Transverse colon (tissue), 4 donors: ENCODE measurements around the gene KRT74. TPM values are rescaled to one million over a fixed set of nuclear protein-coding genes. Genes with fewer than 3 reads are reported as not detected.

Source experiments
- DNase-seq: peaks from one replicate; pipeline ENCODE4 v3.0.0-alpha.2; 2019
- H3K27ac ChIP-seq, 4 donors: fragments of 200-600 bp; sonication (generic); 2 replicates each; pipeline ENCODE4 v1.5.1; 2016 to 2018; ENCODE audit warnings: inconsistent platforms in 4 of 4
- H3K27me3 ChIP-seq: fragments of 200-600 bp; sonication (generic); 2 replicates; pipeline ENCODE4 v1.5.1; 2017; ENCODE audit warnings: inconsistent platforms
- H3K36me3 ChIP-seq, 4 donors: fragments of 200-600 bp; sonication (generic); 2 replicates each; pipeline ENCODE4 v1.5.1; 2017 to 2019; ENCODE audit warnings: inconsistent platforms in 4 of 4
- H3K4me1 ChIP-seq, 4 donors: fragments of 200-600 bp; sonication (generic); 2 replicates each; pipeline ENCODE4 v1.5.1; 2017 to 2020; ENCODE audit warnings: inconsistent platforms in 4 of 4
- H3K4me3 ChIP-seq, 4 donors: fragments of 200-600 bp; sonication (generic); 1 replicate in 1 of 4; 2 replicates in 3 of 4; pipeline versions ENCODE4 v1.5.1 to v1.6.1; 2017 to 2019; ENCODE audit warnings: inconsistent platforms in 4 of 4
- H3K9me3 ChIP-seq, 2 donors: fragments of 200-600 bp; sonication (generic); 2 replicates each; pipeline ENCODE4 v1.5.1; 2017 to 2019; ENCODE audit warnings: inconsistent platforms in 2 of 2
- CTCF ChIP-seq, 5 experiments: fragments of 200-600 bp in 3 of 5; fragments of 450-650 bp in 2 of 5; sonication (generic) in 3 of 5; IDR thresholded peaks; 1 replicate in 2 of 5; 2 replicates in 3 of 5; pipeline ENCODE4 v1.5.1; 2016 to 2017; ENCODE audit warnings: antibody characterized with exemption in 5 of 5, inconsistent platforms in 3 of 5, mild to moderate bottlenecking in 2 of 5, moderate library complexity in 1 of 5
- EP300 ChIP-seq: sonication (generic); formaldehyde crosslinking; IDR thresholded peaks from one replicate; pipeline ENCODE4 v1.6.1; 2017; ENCODE audit warnings: antibody characterized with exemption, low read depth
- POLR2A ChIP-seq: fragments of 450-650 bp; IDR thresholded peaks from one replicate; pipeline ENCODE4 v1.6.1; 2016; ENCODE audit warnings: antibody characterized with exemption, mild to moderate bottlenecking, moderate library complexity
- POLR2AphosphoS5 ChIP-seq, 3 donors: sonication (generic); formaldehyde crosslinking; IDR thresholded peaks; one replicate each; pipeline ENCODE4 v1.6.1; 2016; ENCODE audit warnings: antibody characterized with exemption in 3 of 3
- WGBS, 2 donors: methylation state at CpG; one replicate each; pipeline ENCODE4 v1.1.5; 2018; ENCODE audit warnings: low coverage in 1 of 2; 5-methylcytosine and 5-hydroxymethylcytosine counted together
- in situ Hi-C, 4 donors: fragments of 200-750 bp; cut with MboI; loops; one replicate each; pipeline versions ENCODE4 v1.15.0 to v1.15.1; 2017; ENCODE audit warnings: low sequenced_read_pairs in 3 of 4, low pct_ligation_motif_present in 1 of 4, low pct_unique_long_range_greater_than_20kb in 1 of 4
- intact Hi-C: fragments of 100-400 bp; cut with DNase I; formaldehyde crosslinking; loops from one replicate; pipeline ENCODE4 v1.15.1; 2023; ENCODE audit warnings: low total_unique reads
- total RNA-seq, 4 donors: library from RNA; depleted of rRNA; stranded (reverse); fragments of >200 nt; gene quantifications; one replicate each; pipeline ENCODE4 v1.1.0, GENCODE V29; 2016

The KRT74 gene
- total RNA-seq, 4 donors from 2014 or later, result not detected

- in situ Hi-C loops, result loop anchor here (5.0 to 25.0 kb wide), 6 partner anchors 289 to 401 kb away; no protein-coding TSS in a partner anchor
Observed at GRCh38 chr12:52585946-52586345, 12.3 kb upstream of the KRT74 start.

GRCh38 chr12:52585066-52585465 lies 11.4 kb upstream of the KRT74 start:
- no peak for DNase-seq
- no peaks in the 10 kb centered on the region for H3K36me3 ChIP-seq
- no peak for TF ChIP-seq POLR2AphosphoS5 (IDR thresholded peaks at IDR 0.05)
- TF ChIP-seq EP300, result no peak
- no peak for TF ChIP-seq POLR2A
- TF ChIP-seq CTCF (IDR thresholded peaks at IDR 0.05), result no peak
- in situ Hi-C loops, result loop anchor here (5.0 to 25.0 kb wide), 6 partner anchors 290 to 402 kb away; no protein-coding TSS in a partner anchor
- intact Hi-C loops, result no loop called here
- no peaks in the 10 kb centered on the region for H3K27me3 ChIP-seq
- H3K9me3 ChIP-seq, result no peaks in the 10 kb centered on the region
- no peak overlapping the region for H3K27ac ChIP-seq
- 92% methylated on average over 3 of the region's 3 CpGs; no CpG with 5 or more reads in 1 of the 2 donors for WGBS, 2 donors
- no peaks in the 10 kb centered on the region for H3K4me1 ChIP-seq
- no peak overlapping the region for H3K4me3 ChIP-seq

More at GRCh38 chr12:52585946-52586345, 12.3 kb upstream of the KRT74 start:
- Histone ChIP-seq H3K4me3 (no peak overlapping the region), H3K4me1 (no peaks in the 10 kb centered on the region), H3K27ac (no peak overlapping the region), H3K36me3 (no peaks in the 10 kb centered on the region), H3K27me3 (no peaks in the 10 kb centered on the region), H3K9me3 (no peaks in the 10 kb centered on the region)
- 75% methylated on average over 9 of the region's 9 CpGs; no CpG with 5 or more reads in 1 of the 2 donors for WGBS, 2 donors
- intact Hi-C loops, result no loop called here
- no peak for TF ChIP-seq POLR2A
- TF ChIP-seq EP300, result no peak
- no peak for TF ChIP-seq CTCF (IDR thresholded peaks at IDR 0.05)
- TF ChIP-seq POLR2AphosphoS5 (IDR thresholded peaks at IDR 0.05), result no peak
- DNase-seq, result no peak

- no peaks in the 10 kb centered on the region for H3K36me3 ChIP-seq
- H3K27me3 ChIP-seq, result no peaks in the 10 kb centered on the region
- H3K9me3 ChIP-seq, result no peaks in the 10 kb centered on the region
- in situ Hi-C loops, result loop anchor here (5.0 to 25.0 kb wide), 6 partner anchors 291 to 403 kb away; no protein-coding TSS in a partner anchor
- intact Hi-C loops, result loop anchor here (5.0 kb wide), 1 partner anchor 288 kb away; no protein-coding TSS in a partner anchor
- TF ChIP-seq CTCF (IDR thresholded peaks at IDR 0.05), result no peak
- TF ChIP-seq EP300, result no peak
- TF ChIP-seq POLR2A, result no peak
- no peak for TF ChIP-seq POLR2AphosphoS5 (IDR thresholded peaks at IDR 0.05)
- 84% methylated on average over 9 of the region's 9 CpGs; no CpG with 5 or more reads in 1 of the 2 donors for WGBS, 2 donors
- H3K4me3 ChIP-seq, result no peak overlapping the region
- H3K27ac ChIP-seq, result no peak overlapping the region
- no peaks in the 10 kb centered on the region for H3K4me1 ChIP-seq
- DNase-seq, result no peak
Observed at GRCh38 chr12:52584156-52584682, 10.6 kb upstream of the KRT74 start.

GRCh38 chr12:52582971-52583456 lies 9.4 kb upstream of the KRT74 start:
- in situ Hi-C loops, result loop anchor here (5.0 to 25.0 kb wide), 6 partner anchors 292 to 404 kb away; no protein-coding TSS in a partner anchor
- 6 to 33% methylated on average over 1 to 7 of the region's 7 CpGs for WGBS, 2 donors
- Histone ChIP-seq H3K9me3 (no peaks in the 10 kb centered on the region), H3K27me3 (no peaks in the 10 kb centered on the region), H3K4me1 (no peaks in the 10 kb centered on the region), H3K36me3 (no peaks in the 10 kb centered on the region), H3K27ac (no peak overlapping the region), H3K4me3 (no peak overlapping the region)
- DNase-seq, result peak; percentile 63
- intact Hi-C loops, result loop anchor here (5.0 kb wide), 1 partner anchor 289 kb away; no protein-coding TSS in a partner anchor
- TF ChIP-seq POLR2A (no peak), CTCF (IDR thresholded peaks at IDR 0.05) (peak; percentile 50 to 83 (median 69))
